ENCODE results near the gene AADACL2. TPM values are rescaled to one million over a fixed set of nuclear protein-coding genes. Genes with fewer than 3 reads are reported as not detected.

The AADACL2 gene
- polyA plus RNA-seq, 3 donors: not detected

DNA sequence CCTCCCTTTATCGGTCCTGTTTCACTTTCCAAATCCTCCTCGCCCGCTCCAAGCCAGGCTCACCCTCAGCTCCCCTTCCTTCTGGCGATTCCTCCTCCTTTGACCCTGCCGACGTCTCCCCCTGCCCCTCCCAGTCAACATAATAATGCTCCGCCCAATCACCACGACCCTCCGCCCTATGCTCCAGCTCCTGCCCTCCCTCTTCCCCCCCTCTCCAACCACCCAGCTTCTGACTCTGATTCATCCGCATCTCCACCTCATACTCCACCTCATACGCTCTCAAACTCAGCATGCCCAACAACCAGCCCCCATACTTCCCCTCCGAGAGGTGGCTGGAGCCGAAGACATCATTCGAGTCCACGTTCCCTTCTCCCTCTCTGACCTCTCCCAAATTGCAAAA lies 73.1 kb downstream of the AADACL2 start:
- Histone ChIP-seq H3K79me2 (ENCODE audit: insufficient read depth, low read length) (no peaks in the 10 kb centered on the region), H3K9ac (ENCODE audit: insufficient read depth, low read length, poor library complexity, severe bottlenecking) (no peak overlapping the region), H3K4me2 (replicated peaks; ENCODE audit: extremely low read depth, low read length, poor library complexity, severe bottlenecking) (no peak overlapping the region), H3K36me3 (replicated peaks in 1 of 2; ENCODE audit: control insufficient read depth in 1 of 2, insufficient read depth in 2 of 2, low read length in 2 of 2) (no peaks in the 10 kb centered on the region), H3K27me3 (ENCODE audit: control insufficient read depth in 2 of 2, insufficient read depth in 2 of 2, low read length in 2 of 2) (no peaks in the 10 kb centered on the region), H3K9me3 (replicated peaks in 1 of 2; ENCODE audit: control insufficient read depth in 1 of 2, insufficient read depth in 1 of 2, low read length in 2 of 2) (peaks cover 30 to 40% of the 10 kb centered on the region in 2 donors), H2AFZ (ENCODE audit: insufficient read depth, low read depth, low read length, poor library complexity, severe bottlenecking) (no peak overlapping the region), H3K4me3 (replicated peaks in 1 of 3; ENCODE audit: low read depth in 2 of 3, low read length in 3 of 3) (no peak overlapping the region), H4K20me1 (ENCODE audit: insufficient read depth, low read length) (no peaks in the 10 kb centered on the region), H3K27ac (ENCODE audit: low read depth in 1 of 2, low read length in 2 of 2) (no peak overlapping the region), H3K4me1 (ENCODE audit: control insufficient read depth in 1 of 2, insufficient read depth in 2 of 2, low read length in 2 of 2) (no peaks in the 10 kb centered on the region)
- Mint-ChIP-seq H3K36me3 (no peaks in the 10 kb centered on the region), H3K27ac (no peak overlapping the region), H3K27me3 (ENCODE audit: low read depth in 3 of 3) (no peaks in the 10 kb centered on the region), H3K4me3 (no peak overlapping the region), H3K9me3 (peaks cover 11 to 26% (median 20%) of the 10 kb centered on the region in 7 donors), H3K4me1 (no peaks in the 10 kb centered on the region)
- 95% methylated on average over 15 of the region's 15 CpGs for WGBS (ENCODE audit: insufficient coverage)
- no peak for DNase-seq
- intact Hi-C loops (cut with micrococcal nuclease): no loop called here
- TF ChIP-seq, protein P1, sequence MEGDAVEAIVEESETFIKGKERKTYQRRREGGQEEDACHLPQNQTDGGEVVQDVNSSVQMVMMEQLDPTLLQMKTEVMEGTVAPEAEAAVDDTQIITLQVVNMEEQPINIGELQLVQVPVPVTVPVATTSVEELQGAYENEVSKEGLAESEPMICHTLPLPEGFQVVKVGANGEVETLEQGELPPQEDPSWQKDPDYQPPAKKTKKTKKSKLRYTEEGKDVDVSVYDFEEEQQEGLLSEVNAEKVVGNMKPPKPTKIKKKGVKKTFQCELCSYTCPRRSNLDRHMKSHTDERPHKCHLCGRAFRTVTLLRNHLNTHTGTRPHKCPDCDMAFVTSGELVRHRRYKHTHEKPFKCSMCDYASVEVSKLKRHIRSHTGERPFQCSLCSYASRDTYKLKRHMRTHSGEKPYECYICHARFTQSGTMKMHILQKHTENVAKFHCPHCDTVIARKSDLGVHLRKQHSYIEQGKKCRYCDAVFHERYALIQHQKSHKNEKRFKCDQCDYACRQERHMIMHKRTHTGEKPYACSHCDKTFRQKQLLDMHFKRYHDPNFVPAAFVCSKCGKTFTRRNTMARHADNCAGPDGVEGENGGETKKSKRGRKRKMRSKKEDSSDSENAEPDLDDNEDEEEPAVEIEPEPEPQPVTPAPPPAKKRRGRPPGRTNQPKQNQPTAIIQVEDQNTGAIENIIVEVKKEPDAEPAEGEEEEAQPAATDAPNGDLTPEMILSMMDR (IDR thresholded peaks at IDR 0.05): no peak

Other genes with a start within 250 kb of the AADACL2 start
- gene AADAC, start 80.2 kb downstream of the AADACL2 start, polyA plus RNA-seq: not detected
- gene SUCNR1, start 139.7 kb downstream of the AADACL2 start, polyA plus RNA-seq: under 1 TPM; 0.09 to 0.28 (median 0.20) TPM